ENCODE data around the gene FBXL7. TPM values are rescaled to one million over a fixed set of nuclear protein-coding genes. Genes with fewer than 3 reads are reported as not detected.
A peak's percentile ranks its signal among the peaks of the same experiment; 100 is the strongest.

The FBXL7 gene
- total and polyA plus RNA-seq, 12 donors = 8.7 to 33.4 (median 23.5) TPM

DNA sequence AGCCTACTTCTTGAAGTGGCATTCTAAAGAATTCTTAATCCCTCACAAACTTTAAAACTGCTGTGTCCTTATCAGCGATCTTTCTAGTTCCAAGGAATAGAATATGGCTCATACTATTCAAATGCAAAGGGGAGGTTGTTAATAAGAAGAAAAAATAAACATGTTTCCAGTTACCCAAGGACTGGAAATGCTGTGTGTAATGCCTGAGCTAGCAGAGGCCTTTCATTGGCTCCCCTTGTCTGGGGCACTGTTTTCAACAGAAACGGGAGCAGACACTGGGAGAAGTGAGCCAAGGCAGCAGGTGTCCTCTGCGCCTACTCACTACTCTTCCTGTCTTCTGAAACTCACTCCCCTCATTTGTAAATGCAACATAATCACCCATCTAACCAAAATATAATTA, 426.6 kb downstream of the FBXL7 start:
- Histone ChIP-seq H3K9me3 (no peaks in the 10 kb centered on the region), H3K4me3 (no peak overlapping the region), H3K36me3 (peaks cover 0 to 15% (median 0%) of the 10 kb centered on the region in 9 donors), H3K27ac (no peak overlapping the region), H3K27me3 (no peaks in the 10 kb centered on the region), H3K4me1 (peaks cover 0 to 7% (median 0%) of the 10 kb centered on the region in 9 donors)
- 68 to 83% methylated on average over 3 of the region's 3 CpGs for WGBS, 2 donors
- ATAC-seq (no peak), DNase-seq (no peak)
- TF ChIP-seq CTCF (IDR thresholded peaks at IDR 0.05) = no peak
- intact Hi-C loops (cut with DNase I) = loop anchor here in 1 of 10 donors (2.0 kb wide), 1 partner anchor 42 kb away; no protein-coding TSS in a partner anchor

DNA sequence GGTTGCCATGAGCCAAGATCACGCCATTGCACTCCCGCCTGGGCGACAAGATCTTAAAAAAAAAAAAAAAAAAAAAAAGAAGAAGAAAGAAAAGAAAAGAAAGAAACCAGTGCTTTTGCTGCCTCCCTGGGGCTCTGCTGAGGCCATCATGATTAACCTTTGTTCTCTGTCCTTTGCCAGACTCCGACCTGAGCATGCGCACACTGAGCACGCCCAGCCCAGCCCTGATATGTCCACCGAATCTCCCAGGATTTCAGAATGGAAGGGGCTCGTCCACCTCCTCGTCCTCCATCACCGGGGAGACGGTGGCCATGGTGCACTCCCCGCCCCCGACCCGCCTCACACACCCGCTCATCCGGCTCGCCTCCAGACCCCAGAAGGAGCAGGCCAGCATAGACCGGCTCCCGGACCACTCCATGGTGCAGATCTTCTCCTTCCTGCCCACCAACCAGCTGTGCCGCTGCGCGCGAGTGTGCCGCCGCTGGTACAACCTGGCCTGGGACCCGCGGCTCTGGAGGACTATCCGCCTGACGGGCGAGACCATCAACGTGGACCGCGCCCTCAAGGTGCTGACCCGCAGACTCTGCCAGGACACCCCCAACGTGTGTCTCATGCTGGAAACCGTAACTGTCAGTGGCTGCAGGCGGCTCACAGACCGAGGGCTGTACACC, 427.9 kb downstream of the FBXL7 start:
- WGBS, 2 donors = 97 to 98% methylated on average over 38 of the region's 38 CpGs

DNA sequence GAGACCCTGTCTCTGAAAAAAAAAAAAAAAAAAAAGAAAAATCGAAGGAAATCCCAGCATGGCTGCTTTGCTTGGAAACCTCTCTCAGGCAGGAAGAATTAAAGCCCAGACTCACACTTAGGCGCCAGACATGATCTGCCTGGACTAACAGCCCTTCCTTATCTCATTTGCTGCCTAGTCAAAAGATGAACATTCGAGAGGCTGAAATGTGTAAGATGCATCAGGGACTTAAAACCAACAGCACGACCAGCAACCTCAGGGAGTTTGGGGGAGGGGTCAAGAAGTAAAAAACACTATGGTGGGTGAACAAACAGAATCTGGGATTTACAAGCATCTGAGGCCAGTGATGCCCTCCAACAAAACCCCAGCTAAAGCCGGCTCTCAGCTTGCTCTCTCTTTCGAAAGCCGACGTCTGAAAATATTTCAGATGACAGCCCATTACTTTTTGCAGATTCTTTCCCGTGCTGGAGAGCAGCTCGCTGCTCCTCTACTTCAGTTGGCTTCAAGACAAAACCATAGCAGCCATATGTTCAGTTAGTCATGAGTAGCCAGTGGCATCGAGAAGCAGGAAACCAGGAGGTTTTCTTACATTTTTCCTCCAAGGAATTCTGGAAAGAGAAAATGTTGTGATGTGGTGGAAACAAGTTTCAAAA, 429.8 kb downstream of the FBXL7 start:
- DNase-seq = no peak
- Histone ChIP-seq H3K9me3 (no peaks in the 10 kb centered on the region), H3K36me3 (peaks cover 0 to 15% (median 0%) of the 10 kb centered on the region in 9 donors), H3K27me3 (no peaks in the 10 kb centered on the region), H3K4me3 (no peak overlapping the region), H3K27ac (no peak overlapping the region), H3K4me1 (peaks cover 0 to 17% (median 7%) of the 10 kb centered on the region in 9 donors)
- no peak for ATAC-seq
- WGBS, 2 donors = 49 to 62% methylated on average over 11 of the region's 11 CpGs
- intact Hi-C loops (cut with DNase I) = no loop called here
- no peak for TF ChIP-seq CTCF (IDR thresholded peaks at IDR 0.05)

More for the DNA sequence above, 427.9 kb downstream of the FBXL7 start:
- Histone ChIP-seq H3K27me3 (no peaks in the 10 kb centered on the region), H3K27ac (no peak overlapping the region), H3K4me3 (no peak overlapping the region), H3K4me1 (peaks cover 0 to 7% (median 3%) of the 10 kb centered on the region in 9 donors), H3K36me3 (peaks cover 0 to 15% (median 0%) of the 10 kb centered on the region in 9 donors), H3K9me3 (no peaks in the 10 kb centered on the region)
- ATAC-seq = peak in 2 of 8 donors; percentile 17 to 66
- no peak for TF ChIP-seq CTCF (IDR thresholded peaks at IDR 0.05)
- intact Hi-C loops (cut with DNase I) = loop anchor here in 1 of 10 donors (2.0 kb wide), 1 partner anchor 41 kb away; no protein-coding TSS in a partner anchor
- no peak for DNase-seq

DNA sequence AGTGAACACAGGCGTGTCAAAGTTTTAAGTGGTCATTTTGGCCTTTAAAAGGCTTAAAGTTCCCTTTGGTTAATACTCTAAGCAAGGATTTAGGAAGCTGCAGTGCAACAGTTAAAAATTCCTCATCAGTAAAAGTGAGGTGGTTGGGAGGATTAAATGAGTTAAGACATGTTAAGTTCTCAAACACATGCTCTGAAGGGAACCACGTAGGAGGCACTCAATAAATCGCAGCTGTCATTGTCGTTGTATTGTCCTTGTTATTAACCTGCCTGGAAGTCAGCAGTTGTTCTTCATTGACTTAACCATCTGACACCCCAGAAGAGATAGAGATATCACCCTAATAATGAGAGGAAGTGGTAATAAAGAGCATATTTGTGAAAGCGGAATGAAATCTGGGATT, 432.1 kb downstream of the FBXL7 start:
- TF ChIP-seq CTCF (IDR thresholded peaks at IDR 0.05) = no peak
- DNase-seq = no peak
- H3K4me1 ChIP-seq = peaks cover 0 to 17% (median 5%) of the 10 kb centered on the region in 9 donors
- ATAC-seq = no peak
- H3K36me3 ChIP-seq = peaks cover 0 to 31% (median 13%) of the 10 kb centered on the region in 9 donors
- H3K9me3 ChIP-seq = peaks cover 0 to 7% (median 0%) of the 10 kb centered on the region in 11 donors
- no peaks in the 10 kb centered on the region for H3K27me3 ChIP-seq
- intact Hi-C loops (cut with DNase I) = no loop called here
- 73% methylated on average over 5 of the region's 5 CpGs for WGBS, 2 donors
- H3K4me3 ChIP-seq = no peak overlapping the region
- no peak overlapping the region for H3K27ac ChIP-seq

All from heart right ventricle (tissue), 16 donors.